Measurements from ENCODE around the gene IFT88.
"Not testable (repeated sequence)": the region's sequence is repeated elsewhere in the genome, so short reads cannot be mapped to it uniquely, and the experiment has no call there.

Gene IFT88

DNA sequence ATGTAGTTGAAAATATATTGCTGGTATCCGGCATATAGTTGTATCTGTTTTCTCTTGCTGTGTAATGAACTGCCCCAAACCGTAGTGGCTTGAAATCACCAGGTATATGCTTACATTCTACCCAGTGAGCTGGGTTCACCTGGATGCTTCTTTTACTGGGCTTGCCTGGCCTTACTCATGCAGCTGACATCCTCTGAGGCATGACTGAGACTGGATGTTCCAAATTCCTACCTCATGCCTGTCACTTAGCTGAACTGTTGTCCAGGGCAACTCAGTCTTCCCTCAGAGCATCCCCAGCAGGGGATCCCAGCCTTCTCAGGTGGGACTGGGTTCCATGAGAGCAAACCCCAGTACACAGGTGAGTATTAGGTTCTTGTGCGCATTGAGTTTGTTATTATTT lies 66.8 kb downstream of the IFT88 start:
- no peak for FAIRE-seq

DNA sequence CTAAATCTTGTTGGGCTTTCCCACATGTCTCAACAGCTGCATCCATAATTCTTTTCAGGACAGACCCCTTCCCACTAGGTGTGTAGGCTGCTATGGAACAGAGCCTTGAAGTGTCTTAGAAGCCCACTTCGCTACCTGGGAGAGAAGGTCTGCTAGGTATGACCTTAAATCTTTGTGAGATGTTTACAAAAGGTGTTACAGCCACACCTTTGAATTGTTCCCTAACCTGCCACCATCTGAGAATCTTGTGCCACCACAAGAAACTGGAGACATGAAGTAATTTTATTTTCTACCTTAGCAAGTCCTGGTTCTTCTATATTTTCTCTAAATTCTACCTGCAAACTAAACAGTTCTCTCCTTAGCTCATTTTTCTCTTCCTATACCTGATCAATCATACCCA lies 69.1 kb downstream of the IFT88 start:
- no peak for FAIRE-seq

DNA sequence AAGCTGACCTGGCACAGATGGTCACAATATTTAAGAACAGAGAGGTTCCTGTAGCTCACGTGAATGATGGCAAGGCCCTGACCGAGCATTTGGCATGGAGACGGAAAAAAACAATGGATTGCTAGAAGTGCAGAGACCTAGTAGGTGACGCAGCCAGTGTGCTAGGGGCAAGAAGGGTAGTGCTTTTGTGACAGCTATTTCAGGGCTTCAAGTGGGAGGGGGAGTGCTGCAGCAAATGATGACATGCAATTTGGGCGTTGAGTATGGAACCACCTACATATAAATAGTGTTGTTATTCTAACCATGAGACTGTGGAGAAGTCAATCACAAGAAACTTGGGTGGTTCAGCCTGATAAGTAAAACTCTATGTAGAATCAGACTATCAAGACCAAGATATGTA lies 70.9 kb downstream of the IFT88 start:
- no peak for FAIRE-seq

DNA sequence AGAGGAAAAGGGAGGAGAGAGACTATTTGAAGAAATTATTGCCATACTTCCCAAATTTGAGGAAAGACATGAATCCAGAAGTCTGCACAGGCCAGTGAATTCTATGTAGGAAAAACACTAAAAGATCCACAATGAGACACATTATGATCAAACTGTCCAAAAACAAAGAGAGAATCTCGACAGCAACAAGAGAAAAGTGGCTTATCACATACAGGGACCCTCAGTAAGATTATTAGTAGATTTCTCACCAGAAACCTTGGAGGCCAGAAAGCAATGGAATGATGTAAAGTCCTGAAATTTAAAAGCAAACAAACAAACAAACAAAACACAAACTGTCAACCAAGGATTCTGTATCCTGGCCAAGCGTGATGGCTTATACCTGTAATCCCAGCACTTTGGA lies 80.8 kb downstream of the IFT88 start:
- FAIRE-seq, result no peak

DNA sequence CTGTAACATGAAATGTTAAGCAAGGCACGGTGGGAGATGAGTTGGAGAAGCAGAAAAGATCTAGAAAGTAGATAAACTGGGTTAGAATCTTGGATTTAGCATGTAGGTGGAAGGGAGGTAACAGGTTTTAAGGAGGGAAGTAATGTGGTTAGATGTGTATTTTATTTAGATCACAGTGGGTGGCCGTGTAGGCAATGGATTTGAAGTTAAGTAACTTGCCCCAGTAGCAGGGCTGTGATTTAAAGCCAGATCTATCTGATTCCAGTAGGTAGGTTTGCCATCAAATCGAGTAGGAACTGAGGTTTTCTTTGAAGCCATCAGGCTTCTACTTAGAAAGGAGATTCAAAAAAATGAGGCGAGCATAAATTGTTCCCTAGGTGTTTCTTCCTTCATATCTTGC lies 86.0 kb downstream of the IFT88 start:
- FAIRE-seq, result no peak

DNA sequence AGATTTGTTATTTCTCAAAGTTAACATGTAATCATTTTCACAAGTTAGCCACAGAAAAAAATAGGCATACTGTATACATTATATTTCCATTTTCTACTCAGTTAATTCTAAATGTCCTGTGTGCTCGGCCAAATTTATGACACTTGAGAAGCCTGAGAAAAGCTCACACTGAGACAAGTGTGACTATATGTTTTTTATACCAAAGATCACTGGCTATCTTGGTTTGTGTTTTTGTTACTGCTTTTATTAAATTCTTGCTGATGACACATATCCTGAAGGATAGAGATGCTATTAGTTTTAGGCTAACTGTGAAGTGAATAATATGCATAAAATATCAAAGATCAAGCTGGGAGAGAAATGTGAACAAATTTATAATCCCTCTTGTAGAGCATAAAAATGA lies 87.2 kb downstream of the IFT88 start:
- no peak for FAIRE-seq

DNA sequence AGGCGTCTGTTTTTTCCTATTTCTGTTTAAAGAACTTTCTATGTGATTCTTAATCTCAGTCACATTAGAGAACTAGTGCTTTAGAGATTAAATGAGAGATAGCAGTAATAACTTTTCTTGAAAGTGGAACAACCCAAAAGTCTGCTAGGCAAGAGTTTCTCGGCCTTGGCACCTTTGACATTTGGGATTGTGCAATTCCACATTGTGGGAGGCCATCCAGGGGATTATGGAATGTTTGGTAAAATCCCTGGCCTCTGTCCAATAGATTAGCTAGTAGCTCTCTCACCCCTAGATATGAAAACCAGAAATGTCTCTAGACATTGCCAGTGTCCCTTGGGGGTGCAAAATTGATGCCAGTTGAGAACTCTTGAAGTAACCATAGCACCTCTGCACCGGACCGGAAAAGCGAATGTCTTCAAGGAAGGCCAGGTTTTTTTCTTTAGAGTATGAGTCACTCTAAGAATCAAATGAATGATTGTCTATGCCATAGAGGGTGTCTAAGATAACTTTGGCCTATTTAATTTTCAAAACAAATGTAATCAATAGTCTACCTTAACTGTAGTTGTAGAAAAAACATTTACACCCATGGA lies 91.6 kb downstream of the IFT88 start:
- no peak for FAIRE-seq

DNA sequence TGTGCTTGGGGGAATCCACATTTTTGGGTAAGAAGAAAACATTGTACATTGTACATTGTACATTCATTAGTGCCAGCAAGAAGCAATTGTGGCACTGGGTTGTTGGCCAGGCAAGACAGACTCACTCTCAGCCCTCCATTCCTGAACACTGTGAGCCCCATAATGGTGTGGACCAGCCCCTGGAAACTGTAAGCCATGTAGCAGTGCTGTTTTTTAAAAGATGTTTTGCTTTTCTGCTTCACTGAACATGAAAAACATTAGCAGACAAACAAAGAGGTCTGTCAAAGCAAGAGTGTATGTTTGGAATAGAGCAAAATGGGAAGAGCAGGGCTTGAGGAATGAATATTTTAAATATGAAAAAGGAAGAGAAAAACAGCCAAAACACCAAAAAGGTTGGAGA lies 97.4 kb downstream of the IFT88 start:
- no peak for FAIRE-seq

DNA sequence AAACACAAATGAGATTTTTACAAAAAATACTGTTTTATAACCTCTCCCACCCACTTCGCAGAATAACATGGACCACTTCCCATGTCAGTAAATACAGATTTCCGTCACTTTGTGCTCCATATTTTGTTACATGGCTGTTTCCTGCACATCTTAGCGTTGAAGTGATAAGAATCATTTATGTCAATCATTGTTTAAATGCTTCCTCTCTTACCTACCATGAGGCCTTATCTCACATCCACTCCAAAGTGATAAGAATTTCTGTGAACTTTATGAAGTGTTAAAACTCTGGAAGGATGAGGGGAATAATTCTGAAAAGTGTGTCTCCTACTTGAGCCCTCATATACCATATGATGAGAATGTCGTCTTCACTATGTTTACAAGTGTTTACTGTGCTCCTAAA lies 100.0 kb downstream of the IFT88 start:
- FAIRE-seq, result no peak

DNA sequence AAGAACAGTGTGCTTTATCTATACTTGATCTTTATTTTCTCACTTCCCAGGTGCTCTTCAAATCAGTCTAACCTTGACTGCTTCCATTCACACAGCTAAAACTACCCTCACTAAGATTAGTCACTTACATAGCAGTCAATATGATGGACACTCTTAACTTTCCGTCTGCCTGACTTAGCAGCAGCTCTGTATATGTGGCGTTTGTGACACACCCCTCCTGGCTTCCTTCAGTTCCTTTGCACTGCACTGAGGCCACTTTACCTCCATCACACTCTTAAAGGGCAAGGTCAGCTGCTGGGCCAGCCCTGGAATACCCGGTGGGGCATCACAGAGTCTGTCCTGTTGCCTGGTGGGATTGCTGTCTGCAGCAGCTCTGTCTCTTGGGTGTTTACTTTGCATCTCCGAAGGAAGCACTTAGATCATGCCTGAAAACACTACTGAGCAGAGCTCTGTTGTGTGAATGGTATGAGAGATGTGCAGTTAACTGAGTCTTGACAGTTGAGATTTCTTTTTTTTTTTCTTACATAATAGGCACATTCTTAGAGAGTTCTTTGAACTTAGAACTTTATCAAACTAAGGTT lies 101.0 kb downstream of the IFT88 start:
- FAIRE-seq, result no peak

DNA sequence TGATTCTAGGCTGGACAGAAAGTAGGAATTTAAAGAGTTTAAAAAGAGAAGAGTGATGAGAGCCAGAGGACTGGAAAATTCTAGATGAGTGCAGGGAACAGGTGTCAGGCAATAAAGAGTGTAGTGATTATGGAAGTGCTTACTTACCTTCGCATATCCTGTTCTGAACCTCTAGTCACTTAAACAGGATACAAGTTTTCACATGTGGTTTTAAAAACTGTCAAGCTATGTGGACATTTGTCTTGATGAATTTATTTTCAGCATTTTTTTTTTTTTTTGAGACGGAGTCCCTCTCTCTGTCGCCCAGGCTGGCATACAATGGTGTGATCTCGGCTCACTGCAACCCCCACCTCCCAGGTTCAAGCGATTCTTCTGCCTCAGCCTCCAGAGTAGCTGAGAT lies 102.2 kb downstream of the IFT88 start:
- no peak for FAIRE-seq

DNA sequence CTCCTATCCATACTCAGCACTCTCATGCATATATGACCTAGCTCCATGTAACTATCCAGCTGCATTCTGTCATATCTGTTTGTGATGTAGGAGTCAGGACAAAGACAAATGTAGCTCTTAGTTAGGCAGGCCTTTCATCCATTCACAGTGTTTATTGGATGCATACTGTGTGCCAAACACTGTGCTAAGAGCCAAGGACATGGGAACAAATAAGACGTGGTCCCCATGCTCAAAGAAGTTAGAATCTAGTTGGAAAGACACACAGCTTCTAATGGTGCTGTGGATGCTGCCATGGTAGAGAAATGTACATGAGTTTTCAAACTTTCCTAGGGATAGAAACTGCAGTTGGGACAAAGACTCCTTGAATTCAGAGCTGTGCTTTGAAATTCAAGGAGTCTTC lies 104.8 kb downstream of the IFT88 start:
- no peak for FAIRE-seq

DNA sequence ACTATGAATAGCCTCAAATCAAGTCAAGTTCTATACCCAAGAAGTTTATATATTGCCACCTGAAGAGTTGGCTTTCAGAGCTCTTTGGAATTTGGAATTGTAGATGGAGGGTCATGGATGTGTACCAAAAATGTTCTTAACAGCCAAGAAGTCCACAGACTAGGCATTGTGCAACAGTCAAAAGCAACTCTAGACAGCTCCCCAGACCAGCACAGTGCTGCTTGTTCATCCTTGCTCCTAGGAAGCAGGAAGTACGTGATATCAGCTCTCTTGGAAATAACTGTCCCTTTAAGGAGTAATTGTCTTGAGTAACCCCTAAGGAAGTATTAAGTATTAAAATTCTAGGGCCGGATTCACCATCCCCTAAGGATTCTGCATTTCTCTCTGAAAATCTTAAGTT lies 105.8 kb downstream of the IFT88 start:
- no peak for FAIRE-seq

DNA sequence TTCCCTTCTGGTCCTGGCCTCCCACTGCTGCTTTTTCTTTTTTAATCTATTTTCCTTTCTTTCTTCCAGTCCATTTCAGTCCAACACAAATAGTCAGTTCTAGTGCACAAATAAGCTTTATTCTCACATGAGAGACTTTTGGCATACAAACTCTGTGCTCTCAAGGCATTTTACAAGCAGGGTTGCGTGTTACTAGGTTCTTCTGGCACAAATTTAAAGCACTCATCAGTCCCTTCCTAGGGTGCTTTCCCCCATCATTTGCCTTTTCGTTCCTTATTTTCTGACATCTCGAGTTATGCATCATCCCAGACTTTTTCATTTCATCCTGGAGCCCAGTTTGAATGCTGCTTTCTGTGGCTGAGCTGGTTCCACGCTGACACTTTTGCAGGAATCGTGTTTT lies 106.8 kb downstream of the IFT88 start:
- FAIRE-seq, result no peak

DNA sequence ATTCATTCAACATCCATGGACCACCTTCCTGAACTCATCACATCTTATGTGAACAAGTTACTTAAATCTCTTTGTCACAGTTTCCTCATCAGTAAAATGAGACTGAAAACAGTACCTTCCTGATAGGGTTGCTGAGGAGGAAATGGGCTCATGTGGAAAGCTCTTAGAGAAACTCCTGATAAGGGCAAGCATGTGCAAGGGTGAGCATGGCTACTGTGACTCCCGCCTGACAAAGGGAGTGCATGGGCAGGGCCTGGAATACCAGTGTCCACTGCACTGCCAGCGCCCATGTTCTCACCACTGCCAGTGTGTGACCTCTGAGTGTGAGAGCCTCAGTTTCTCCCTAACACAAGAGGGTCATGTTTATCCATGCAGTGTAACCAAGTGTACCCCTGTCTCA lies 109.3 kb downstream of the IFT88 start:
- no peak for FAIRE-seq

DNA sequence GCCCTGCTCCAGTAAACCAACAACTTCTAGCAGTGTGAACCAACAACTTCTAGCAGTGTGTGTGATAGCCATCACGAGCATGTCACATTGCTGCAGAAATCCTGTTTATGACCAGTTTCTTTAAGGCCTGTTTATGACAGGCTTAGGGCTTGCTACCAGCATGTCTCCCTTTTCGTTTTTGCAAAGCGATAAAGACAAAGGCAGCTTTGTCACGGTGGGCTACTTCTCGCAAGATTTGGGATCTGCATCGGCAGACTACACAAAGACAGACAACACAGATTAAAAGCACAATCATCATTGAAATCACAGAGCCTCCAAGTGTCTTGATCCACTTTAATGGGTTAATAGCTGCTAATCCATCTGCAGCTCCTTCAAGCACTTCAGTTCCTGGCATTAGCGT lies 111.6 kb downstream of the IFT88 start:
- not testable (repeated sequence) for FAIRE-seq

DNA sequence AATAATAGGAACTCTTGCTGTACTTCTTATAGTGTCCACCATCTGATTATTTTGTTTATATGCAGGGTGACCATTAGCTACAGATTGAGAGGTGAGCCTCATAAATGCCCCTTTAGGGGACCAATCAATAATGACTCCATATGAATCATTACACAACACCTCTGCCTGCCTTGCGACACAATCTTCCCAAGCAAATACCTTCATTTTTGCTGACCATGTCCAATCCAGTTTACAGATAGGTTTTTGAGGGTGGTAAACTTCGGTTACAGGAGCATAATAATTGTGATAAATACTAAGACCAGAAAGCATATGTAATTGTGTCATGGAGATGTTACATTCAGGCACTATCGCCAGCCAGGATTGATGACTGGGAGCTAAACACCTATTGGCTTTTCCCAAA lies 112.9 kb downstream of the IFT88 start:
- FAIRE-seq, result no peak

DNA sequence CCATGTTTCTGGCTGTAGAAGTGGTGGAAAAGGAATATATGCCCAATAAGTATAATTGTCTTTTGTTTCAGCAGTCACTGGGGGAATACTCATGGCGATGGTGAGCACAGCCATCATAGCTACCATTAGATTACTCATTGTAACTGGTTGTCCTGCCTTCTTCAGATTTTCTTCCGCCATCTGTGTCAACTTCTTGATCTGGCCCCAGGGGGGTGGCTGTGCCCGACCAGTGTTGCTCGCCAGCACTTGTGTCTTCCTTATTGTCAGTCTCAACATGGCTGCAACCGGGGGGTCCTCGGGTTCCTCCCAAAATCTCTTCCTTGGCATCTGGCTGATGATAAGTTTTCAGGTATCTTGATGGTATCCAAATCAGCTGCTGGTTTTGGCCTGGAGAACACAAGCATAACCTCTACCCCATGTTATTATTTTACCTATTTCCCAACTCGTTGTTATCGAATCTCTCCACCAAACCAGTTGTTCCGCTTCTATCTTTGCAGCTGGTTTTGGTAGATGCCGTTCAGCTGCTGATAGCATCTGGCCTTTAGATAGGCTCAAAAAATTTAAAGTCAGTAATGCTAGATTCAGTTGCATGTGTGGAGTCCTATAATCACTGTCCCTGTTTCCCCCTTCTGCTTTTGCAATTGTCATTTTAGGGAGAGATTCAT lies 113.6 kb downstream of the IFT88 start:
- no peak for FAIRE-seq

DNA sequence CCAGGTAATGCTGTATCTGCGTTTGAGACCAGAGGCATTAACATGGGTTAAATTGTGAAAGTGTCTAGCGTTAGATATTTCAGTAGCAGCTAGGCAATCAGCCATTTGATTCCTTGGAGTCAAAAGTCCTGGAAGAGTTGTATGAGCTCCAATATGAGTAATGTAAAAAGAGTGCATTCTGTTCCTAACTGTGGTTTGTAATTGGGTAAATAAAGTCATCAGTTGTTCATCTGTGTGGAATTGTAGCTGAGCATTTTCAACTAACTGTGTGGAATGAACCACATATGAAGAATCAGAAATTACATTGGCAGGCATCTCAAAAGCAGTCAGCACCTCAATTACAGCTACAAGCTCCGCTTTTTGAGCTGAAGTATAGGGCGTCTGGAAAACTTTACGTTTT lies 114.5 kb downstream of the IFT88 start:
- not testable (repeated sequence) for FAIRE-seq

DNA sequence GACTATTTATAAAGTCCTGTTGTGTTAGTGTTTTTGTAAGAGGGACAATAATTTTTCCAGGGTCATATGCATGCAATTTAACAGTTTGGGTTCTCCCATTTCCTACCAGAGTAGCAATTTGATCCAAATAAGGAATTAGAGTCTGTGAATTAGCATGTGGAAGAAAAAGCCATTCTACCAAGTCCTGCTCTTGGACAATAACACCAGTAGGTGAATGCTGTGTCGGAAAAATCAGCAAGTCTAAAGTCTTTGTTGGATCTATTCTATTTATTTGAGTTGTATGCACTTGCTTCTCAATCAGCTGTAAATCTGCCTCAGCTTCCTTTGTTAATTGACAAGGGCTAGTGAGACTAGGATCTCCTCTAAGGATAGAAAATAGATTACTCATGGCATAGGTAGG lies 115.1 kb downstream of the IFT88 start:
- no peak for FAIRE-seq

DNA sequence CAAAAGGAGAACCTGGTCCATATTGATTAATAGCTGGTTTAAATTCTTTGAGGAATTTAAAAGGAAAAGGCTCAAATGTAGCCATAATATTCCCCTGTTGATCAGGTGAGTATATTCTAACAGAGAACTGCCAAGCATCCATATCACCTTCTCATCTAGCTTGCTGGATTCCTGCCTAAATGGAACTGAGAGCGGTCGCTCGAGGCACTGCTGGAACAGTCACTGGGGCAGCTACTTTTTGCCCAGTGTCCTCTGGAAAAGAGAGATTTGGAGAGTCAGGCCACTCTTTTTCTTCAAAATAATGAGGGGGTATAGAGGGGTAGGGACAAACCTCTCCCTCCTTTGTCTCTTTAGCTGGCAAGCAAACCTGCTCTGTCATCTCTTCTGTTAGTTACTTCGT lies 117.1 kb downstream of the IFT88 start:
- no peak for FAIRE-seq

DNA sequence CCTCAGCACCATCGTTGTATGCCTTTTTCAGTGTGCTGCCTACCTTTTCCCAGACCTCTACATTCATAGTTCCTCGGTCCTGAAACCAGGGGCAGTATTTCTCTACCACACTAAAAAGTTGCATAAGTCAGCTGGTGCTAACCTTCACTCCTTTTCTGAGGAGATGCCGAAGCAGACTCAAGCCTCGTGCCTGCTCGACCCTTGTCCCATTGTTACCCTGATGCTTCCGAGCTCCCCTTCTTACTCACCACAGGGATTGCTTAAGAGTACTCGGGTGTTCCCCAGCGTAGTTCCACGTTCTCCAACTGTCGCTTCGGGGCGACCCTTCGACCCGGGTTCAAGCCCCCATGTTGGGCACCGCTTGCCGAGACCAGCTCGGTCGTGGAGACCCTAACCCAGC lies 117.6 kb downstream of the IFT88 start:
- FAIRE-seq, result no peak

DNA sequence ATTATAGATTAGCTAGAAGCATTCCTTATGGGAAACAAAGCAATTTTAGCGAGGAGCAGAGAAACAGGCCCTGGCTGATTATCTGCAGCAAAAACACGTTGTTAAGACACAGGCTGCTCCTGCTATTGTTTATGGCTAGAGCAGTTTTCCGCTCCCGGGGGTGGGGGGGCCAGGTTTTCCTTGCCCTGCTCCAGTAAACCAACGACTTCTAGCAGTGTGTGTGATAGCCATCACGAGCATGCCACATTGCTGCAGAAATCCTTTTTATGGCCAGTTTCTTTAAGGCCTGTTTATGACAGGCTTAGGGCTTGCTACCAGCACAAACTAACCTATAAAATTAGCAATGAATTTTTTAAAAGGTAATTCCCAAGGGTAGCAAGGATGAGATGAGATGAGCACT lies 118.1 kb downstream of the IFT88 start:
- no peak for FAIRE-seq

DNA sequence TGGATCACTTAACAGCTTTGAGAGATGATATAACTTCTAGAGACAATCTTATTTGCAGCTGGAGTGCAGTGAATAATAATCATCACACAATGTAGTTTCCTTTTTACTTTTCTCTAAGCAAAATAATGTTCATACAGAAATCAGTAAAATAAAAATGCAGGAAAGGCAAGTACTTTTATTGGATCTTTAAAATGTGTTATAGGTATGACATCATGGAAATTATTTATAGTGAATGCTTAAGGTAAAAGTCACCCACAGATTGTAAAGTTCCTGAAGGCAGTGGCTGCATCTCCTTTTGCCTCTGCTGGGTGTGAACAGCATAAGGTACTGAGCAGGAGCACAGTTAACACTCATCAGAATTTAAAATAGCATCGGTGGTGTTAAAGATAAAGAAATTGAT lies 119.2 kb downstream of the IFT88 start:
- FAIRE-seq, result no peak
